PC-3 (cell line): ENCODE measurements around the gene SARNP. TPM values are rescaled to one million over a fixed set of nuclear protein-coding genes. Genes with fewer than 3 reads are reported as not detected.

ENCODE experiments used
- ATAC-seq: fragments of 200-7000 bp; cut with Tn5 transposase; 2 replicates; pipeline ENCODE4 v1.9.1; 2020; ENCODE audit warnings: mild to moderate bottlenecking, moderate library complexity
- BruUV-seq: library from RNA; stranded (reverse); fragments of 400-500 nt; replicated peaks from 2 replicates; lab custom pipeline; 2021; lab: Mats Ljungman, UMichigan
- CTCF ChIA-PET: fragments of 300-600 bp; sonication (Branson Sonifier 250); formaldehyde crosslinking; loops from one replicate; lab custom pipeline; 2022; ENCODE audit warnings: antibody characterized with exemption; lab: Charles Lee
- POLR2A ChIA-PET: fragments of 300-600 bp; sonication (Branson Sonifier 250); formaldehyde crosslinking; loops from one replicate; lab custom pipeline; 2022; ENCODE audit warnings: antibody characterized with exemption; ENCODE audit not compliant: unreplicated experiment; lab: Charles Lee
- DNase-seq: peaks from one replicate; pipeline ENCODE4 v3.0.0-alpha.2; 2015
- H2AFZ ChIP-seq: fragments of 300-600 bp; sonication (generic); 2 replicates; pipeline ENCODE4 v1.6.0; 2016; ENCODE audit warnings: antibody characterized with exemption, low read length
- H3F3A ChIP-seq: fragments of 300-600 bp; sonication (generic); one replicate; pipeline ENCODE4 v1.6.0; 2017; ENCODE audit warnings: antibody characterized with exemption, low read length, control low read depth, mild to moderate bottlenecking; ENCODE audit not compliant: unreplicated experiment
- H3K27ac ChIP-seq: fragments of 300-600 bp; sonication (generic); 2 replicates; pipeline ENCODE4 v1.5.1; 2016; ENCODE audit warnings: mild to moderate bottlenecking, low read length
- H3K27me3 ChIP-seq: fragments of 300-600 bp; sonication (generic); 2 replicates; pipeline ENCODE4 v1.6.1; 2016; ENCODE audit warnings: low read length, mixed read lengths
- H3K36me3 ChIP-seq: fragments of 300-600 bp; sonication (generic); 2 replicates; pipeline ENCODE4 v1.6.1; 2016; ENCODE audit warnings: low read depth, mixed run types, low read length, mixed read lengths
- H3K4me1 ChIP-seq: fragments of 300-600 bp; sonication (generic); 2 replicates; pipeline ENCODE4 v1.5.1; 2016; ENCODE audit warnings: low read length; ENCODE audit not compliant: insufficient read depth
- H3K4me2 ChIP-seq: fragments of 300-600 bp; sonication (generic); 2 replicates; pipeline ENCODE4 v1.6.0; 2016; ENCODE audit warnings: low read length
- H3K4me3 ChIP-seq: fragments of 300-600 bp; sonication (generic); 2 replicates; pipeline ENCODE4 v1.5.1; 2016; ENCODE audit warnings: mild to moderate bottlenecking, low read length, mixed read lengths
- H3K79me2 ChIP-seq: fragments of 300-600 bp; sonication (generic); 2 replicates; pipeline ENCODE4 v1.6.1; 2017; ENCODE audit warnings: low read length, mixed read lengths
- H3K9ac ChIP-seq: fragments of 300-600 bp; sonication (generic); 2 replicates; pipeline ENCODE4 v1.6.0; 2016; ENCODE audit warnings: mild to moderate bottlenecking, low read length
- H3K9me2 ChIP-seq: fragments of 300-600 bp; sonication (generic); replicated peaks from 2 replicates; pipeline ENCODE4 v1.6.1; 2016; ENCODE audit warnings: mixed run types, low read length, mixed read lengths
- H3K9me3 ChIP-seq: fragments of 300-600 bp; sonication (generic); 2 replicates; pipeline ENCODE4 v1.6.1; 2016; ENCODE audit warnings: low read length, mixed read lengths
- H4K20me1 ChIP-seq: fragments of 300-600 bp; sonication (generic); 2 replicates; pipeline ENCODE4 v1.6.1; 2016; ENCODE audit warnings: low read length, mixed read lengths
- EZH2 ChIP-seq: fragments of 300-600 bp; sonication (generic); IDR thresholded peaks from one replicate; pipeline ENCODE4 v1.6.1; 2017; ENCODE audit warnings: antibody characterized with exemption, mild to moderate bottlenecking, low read length; ENCODE audit not compliant: unreplicated experiment
- EZH2phosphoT487 ChIP-seq: fragments of 300-600 bp; sonication (generic); IDR thresholded peaks from 2 replicates; pipeline ENCODE4 v1.6.1; 2018; ENCODE audit warnings: mild to moderate bottlenecking, antibody characterized with exemption, low read length, borderline replicate concordance
- intact Hi-C: fragments of 100-400 bp; cut with micrococcal nuclease; formaldehyde crosslinking; loops from 2 replicates; pipeline ENCODE4 v1.9.0; 2023
- total RNA-seq: library from RNA; depleted of rRNA; stranded (reverse); fragments of >200 nt; gene quantifications from 2 replicates; pipeline ENCODE4 v1.2.3, GENCODE V29; 2014
- TF ChIP-seq, protein P1 (sequence below): fragments of 300-600 bp; sonication (generic); conservative IDR thresholded peaks from 2 replicates; pipeline ENCODE4 v1.5.1; 2017; ENCODE audit warnings: antibody characterized with exemption, low read depth, mild to moderate bottlenecking, low read length

The SARNP gene
- total RNA-seq, 1 experiment from 2014 or later, result 103 TPM

DNA sequence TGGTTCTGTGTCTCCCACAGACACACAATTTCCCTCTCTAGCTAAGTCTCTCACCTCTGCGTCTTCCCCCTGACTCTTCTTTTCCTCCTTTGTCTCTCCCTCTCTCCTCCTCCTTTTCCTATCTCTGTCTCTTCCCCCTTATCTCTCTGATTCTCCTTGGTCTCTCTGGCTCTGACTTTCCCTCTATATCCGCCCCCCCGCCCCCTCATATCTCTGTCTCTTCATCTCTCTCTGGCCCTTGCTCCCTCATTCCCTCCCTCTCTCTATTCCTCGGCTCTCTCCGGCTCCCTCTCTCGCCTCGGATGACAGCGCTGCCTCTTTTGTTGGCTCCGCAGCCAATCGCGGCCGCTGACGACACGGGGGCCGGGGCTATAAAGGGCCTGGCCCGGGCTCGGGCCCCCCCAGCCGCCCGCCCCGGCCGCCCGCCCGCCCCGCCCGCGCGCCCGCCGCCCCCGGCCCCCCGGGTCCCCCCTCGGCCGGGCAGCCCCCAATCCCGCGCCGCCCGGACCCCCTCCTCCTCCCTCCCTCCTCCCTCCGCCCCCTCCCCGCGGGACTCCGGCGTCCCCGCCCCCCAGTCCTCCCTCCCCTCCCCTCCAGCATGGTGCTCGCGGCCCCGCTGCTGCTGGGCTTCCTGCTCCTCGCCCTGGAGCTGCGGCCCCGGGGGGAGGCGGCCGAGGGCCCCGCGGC, 74.7 kb downstream of the SARNP start, which contains the start of gene GDF11:
GDF11 (plus strand) TSS at position 404 of the 687 bp plus-strand sequence; CDS start at position 599, 195 bp downstream.
- no TSS peak for BruUV-seq
- no peaks in the 10 kb centered on the region for H3K27me3 ChIP-seq
- H3K4me3 ChIP-seq, result peak within 1 kb of the TSS; percentile 87
- no peaks in the 10 kb centered on the region for H3F3A ChIP-seq
- TF ChIP-seq, protein P1, sequence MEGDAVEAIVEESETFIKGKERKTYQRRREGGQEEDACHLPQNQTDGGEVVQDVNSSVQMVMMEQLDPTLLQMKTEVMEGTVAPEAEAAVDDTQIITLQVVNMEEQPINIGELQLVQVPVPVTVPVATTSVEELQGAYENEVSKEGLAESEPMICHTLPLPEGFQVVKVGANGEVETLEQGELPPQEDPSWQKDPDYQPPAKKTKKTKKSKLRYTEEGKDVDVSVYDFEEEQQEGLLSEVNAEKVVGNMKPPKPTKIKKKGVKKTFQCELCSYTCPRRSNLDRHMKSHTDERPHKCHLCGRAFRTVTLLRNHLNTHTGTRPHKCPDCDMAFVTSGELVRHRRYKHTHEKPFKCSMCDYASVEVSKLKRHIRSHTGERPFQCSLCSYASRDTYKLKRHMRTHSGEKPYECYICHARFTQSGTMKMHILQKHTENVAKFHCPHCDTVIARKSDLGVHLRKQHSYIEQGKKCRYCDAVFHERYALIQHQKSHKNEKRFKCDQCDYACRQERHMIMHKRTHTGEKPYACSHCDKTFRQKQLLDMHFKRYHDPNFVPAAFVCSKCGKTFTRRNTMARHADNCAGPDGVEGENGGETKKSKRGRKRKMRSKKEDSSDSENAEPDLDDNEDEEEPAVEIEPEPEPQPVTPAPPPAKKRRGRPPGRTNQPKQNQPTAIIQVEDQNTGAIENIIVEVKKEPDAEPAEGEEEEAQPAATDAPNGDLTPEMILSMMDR, result no peak
- TF ChIP-seq EZH2 (no peak), EZH2phosphoT487 (no peak)
- H3K9ac ChIP-seq, result peak within 1 kb of the TSS; percentile 41; the same call in 1 of the 2 replicates
- intact Hi-C loops, result loop anchor here (5.0 kb wide), 1 partner anchor 74 kb away; the partner anchor contains the start of genes ORMDL2 and SARNP
- no peaks in the 10 kb centered on the region for H3K9me2 ChIP-seq
- ATAC-seq (peak; percentile 73), DNase-seq (peak; percentile 80)
- no peak within 1 kb of the TSS for H3K27ac ChIP-seq
- peak within 1 kb of the TSS; percentile 100 for H3K4me2 ChIP-seq
- H3K9me3 ChIP-seq, result no peaks in the 10 kb centered on the region
- ChIA-PET CTCF (no interaction called here), POLR2A (interaction anchor here (0.5 kb wide), 1 partner anchor 361 kb away, joined by 5 read pairs; the partner anchor contains the start of gene PA2G4)
- H3K4me1 ChIP-seq, result peaks cover 20% of the 10 kb centered on the region
- peak within 1 kb of the TSS; percentile 95 for H2AFZ ChIP-seq
- no peaks in the 10 kb centered on the region for H3K79me2 ChIP-seq
- H3K36me3 ChIP-seq, result no peaks in the 10 kb centered on the region
- no peaks in the 10 kb centered on the region for H4K20me1 ChIP-seq

DNA sequence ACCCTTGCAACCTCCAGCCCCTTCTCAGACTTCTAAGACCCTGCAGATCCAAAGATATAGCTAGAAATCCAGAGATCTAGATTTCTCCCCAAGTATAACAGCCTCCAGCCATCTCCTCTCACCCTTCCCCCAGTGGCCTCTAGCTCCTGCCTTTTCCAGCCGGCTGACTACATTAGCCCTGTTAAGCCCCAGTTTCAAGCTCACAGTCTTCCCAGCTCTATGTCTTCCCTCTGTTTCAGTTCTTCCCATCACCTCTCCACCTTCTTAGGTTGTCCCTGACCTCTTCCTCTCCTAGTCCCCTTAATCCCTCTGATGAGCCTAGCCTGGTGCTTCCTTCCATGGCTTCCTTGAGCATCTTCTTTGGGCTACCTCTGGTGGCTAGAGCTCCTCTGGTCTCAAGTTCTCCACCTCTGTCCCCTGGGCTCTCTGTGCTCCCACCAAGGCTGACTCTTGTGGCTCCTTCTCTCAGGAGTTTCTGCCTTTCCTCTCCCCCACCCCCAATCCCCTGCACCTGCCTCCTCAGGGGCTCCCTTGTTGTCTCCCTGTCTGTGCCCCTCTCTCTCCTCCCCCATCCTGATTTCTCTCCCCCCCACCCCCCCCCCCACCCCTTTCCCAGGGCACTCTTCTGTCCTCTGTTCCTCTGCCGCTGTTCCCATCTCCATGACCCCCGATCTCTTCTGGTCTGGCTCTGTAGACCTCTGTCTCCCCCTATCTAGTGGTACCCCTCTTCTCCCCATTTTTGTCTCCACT, 75.4 kb downstream of the SARNP start:
- ChIA-PET CTCF (no interaction called here), POLR2A (no interaction called here)
- Histone ChIP-seq H4K20me1 (no peaks in the 10 kb centered on the region), H3K27ac (no peak overlapping the region), H3K27me3 (no peaks in the 10 kb centered on the region), H3K4me1 (peaks cover 24% of the 10 kb centered on the region), H3K9ac (no peak overlapping the region), H2AFZ (peak overlapping the region; percentile 88), H3K9me2 (no peaks in the 10 kb centered on the region), H3K36me3 (no peaks in the 10 kb centered on the region; the same call in 1 of the 2 replicates), H3K79me2 (no peaks in the 10 kb centered on the region), H3F3A (no peaks in the 10 kb centered on the region), H3K4me2 (peak overlapping the region; percentile 87), H3K4me3 (peak overlapping the region; percentile 61), H3K9me3 (no peaks in the 10 kb centered on the region)
- DNase-seq (no peak), ATAC-seq (no peak)
- TF ChIP-seq EZH2 (no peak), EZH2phosphoT487 (no peak)
- TF ChIP-seq, protein P1, result no peak
- intact Hi-C loops, result loop anchor here (5.0 kb wide), 1 partner anchor 75 kb away; the partner anchor contains the start of genes ORMDL2 and SARNP
- BruUV-seq, result no TSS peak
